Bone marrow (tissue), 2 donors: Measurements from ENCODE around the gene CHST4.
"Not testable (repeated sequence)": the region's sequence is repeated elsewhere in the genome, so short reads cannot be mapped to it uniquely, and the experiment has no call there.

Experiments
- DNase-seq, 2 donors: peaks; one replicate each; lab custom pipeline; 2025; lab: John Stamatoyannopoulos, UW

CHST4 gene

GRCh38 chr16:71524566-71525553, 1.4 kb upstream of the CHST4 start:
- DNase-seq = no peak

- no peak for DNase-seq
These were observed 2.0 kb downstream of the CHST4 start for GRCh38 chr16:71528257-71528656.

- DNase-seq = no peak
These were observed 2.6 kb downstream of the CHST4 start for GRCh38 chr16:71528863-71529262.

GRCh38 chr16:71532366-71532765, 6.1 kb downstream of the CHST4 start:
- no peak for DNase-seq

GRCh38 chr16:71536752-71537499, 10.7 kb downstream of the CHST4 start:
- DNase-seq = no peak

GRCh38 chr16:71537643-71538042, 11.4 kb downstream of the CHST4 start:
- no peak for DNase-seq

- DNase-seq = peak in 1 of 2 donors; percentile 4
These were observed 16.2 kb downstream of the CHST4 start for GRCh38 chr16:71542377-71542776.

GRCh38 chr16:71547168-71547567, 20.9 kb downstream of the CHST4 start:
- no peak for DNase-seq

GRCh38 chr16:71552698-71553503, 26.7 kb downstream of the CHST4 start:
- no peak for DNase-seq

GRCh38 chr16:71555230-71555891, 29.1 kb downstream of the CHST4 start:
- DNase-seq = no peak

GRCh38 chr16:71557299-71557698, 31.1 kb downstream of the CHST4 start:
- DNase-seq = no peak

GRCh38 chr16:71557954-71558582, 31.8 kb downstream of the CHST4 start:
- no peak for DNase-seq

- DNase-seq = no peak
These were observed 33.6 kb downstream of the CHST4 start for GRCh38 chr16:71559855-71560254.

GRCh38 chr16:71561886-71562285, 35.7 kb downstream of the CHST4 start:
- not testable (repeated sequence) for DNase-seq

GRCh38 chr16:71562552-71562951, 36.3 kb downstream of the CHST4 start:
- DNase-seq = no peak

GRCh38 chr16:71564335-71564967, 38.2 kb downstream of the CHST4 start:
- DNase-seq = peak in 1 of 2 donors; percentile 27

GRCh38 chr16:71565812-71566700, 39.8 kb downstream of the CHST4 start:
- DNase-seq = peak in 1 of 2 donors; percentile 3

- DNase-seq = no peak
These were observed 41.7 kb downstream of the CHST4 start for GRCh38 chr16:71567931-71568330.

GRCh38 chr16:71568551-71568950, 42.3 kb downstream of the CHST4 start:
- no peak for DNase-seq
